Astrocyte of the cerebellum (primary cell): ENCODE data around the gene AQP3.
"Not testable (repeated sequence)": the region's sequence is repeated elsewhere in the genome, so short reads cannot be mapped to it uniquely, and the experiment has no call there.

Experiments used
- DNase-seq: peaks from one replicate; pipeline ENCODE4 v3.0.0-alpha.2; 2011; ENCODE audit warnings: low read depth
- H3K4me3 ChIP-seq: 2 replicates; pipeline ENCODE4 v1.5.1; 2011; ENCODE audit warnings: mild to moderate bottlenecking, low read depth, low read length, moderate library complexity
- CTCF ChIP-seq: IDR thresholded peaks from 2 replicates; pipeline ENCODE4 v1.5.1; 2012; ENCODE audit warnings: low read length, low read depth, moderate library complexity, mild to moderate bottlenecking; ENCODE audit errors: missing control alignments
- in situ Hi-C: cut with HindIII; loops from 2 replicates; pipeline ENCODE4 v1.10.0; 2017; ENCODE audit warnings: low sequenced_read_pairs

Gene AQP3

GRCh38 chr9:33446946-33447798, at the start of gene AQP3:
Gene AQP3, minus strand, starts transcription at chr9:33447593. Its CDS starts 63 bp downstream, at chr9:33447530.
- no peak for TF ChIP-seq CTCF
- no peak for DNase-seq
- in situ Hi-C loops, result no loop called here
- H3K4me3 ChIP-seq, result peak within 1 kb of the TSS; percentile 34

- in situ Hi-C loops, H3K4me3 ChIP-seq, DNase-seq: not testable (repeated sequence)
These were observed 46.4 kb upstream of the AQP3 start for GRCh38 chr9:33493819-33494218.

- H3K4me3 ChIP-seq, result no peak overlapping the region
- TF ChIP-seq CTCF, result no peak
- in situ Hi-C loops, result no loop called here
- DNase-seq, result peak; percentile 36
These were observed 41.7 kb upstream of the AQP3 start for GRCh38 chr9:33489066-33489465.

- in situ Hi-C loops, DNase-seq, H3K4me3 ChIP-seq: not testable (repeated sequence)
These were observed 37.9 kb upstream of the AQP3 start for GRCh38 chr9:33485312-33485711.

- no peak for TF ChIP-seq CTCF
- DNase-seq, result no peak
- H3K4me3 ChIP-seq, result no peak overlapping the region
- in situ Hi-C loops, result no loop called here
These were observed 33.6 kb upstream of the AQP3 start for GRCh38 chr9:33480976-33481375.

- in situ Hi-C loops, result no loop called here
- TF ChIP-seq CTCF, result no peak
- H3K4me3 ChIP-seq, result no peak overlapping the region
- no peak for DNase-seq
These were observed 32.7 kb upstream of the AQP3 start for GRCh38 chr9:33480106-33480505.

- TF ChIP-seq CTCF, result no peak
- in situ Hi-C loops, result no loop called here
- no peak overlapping the region for H3K4me3 ChIP-seq
- no peak for DNase-seq
These were observed 29.1 kb upstream of the AQP3 start for GRCh38 chr9:33476503-33476902.

- H3K4me3 ChIP-seq, result no peak overlapping the region
- no peak for DNase-seq
- in situ Hi-C loops, result no loop called here
- no peak for TF ChIP-seq CTCF
These were observed 28.0 kb upstream of the AQP3 start for GRCh38 chr9:33475357-33475756.
